ENCODE measurements around the gene TCF7. TPM values are rescaled to one million over a fixed set of nuclear protein-coding genes. Genes with fewer than 3 reads are reported as not detected.

Gene TCF7
- total and polyA plus RNA-seq, 4 donors, result 1.3 to 2.7 (median 2.2) TPM

DNA sequence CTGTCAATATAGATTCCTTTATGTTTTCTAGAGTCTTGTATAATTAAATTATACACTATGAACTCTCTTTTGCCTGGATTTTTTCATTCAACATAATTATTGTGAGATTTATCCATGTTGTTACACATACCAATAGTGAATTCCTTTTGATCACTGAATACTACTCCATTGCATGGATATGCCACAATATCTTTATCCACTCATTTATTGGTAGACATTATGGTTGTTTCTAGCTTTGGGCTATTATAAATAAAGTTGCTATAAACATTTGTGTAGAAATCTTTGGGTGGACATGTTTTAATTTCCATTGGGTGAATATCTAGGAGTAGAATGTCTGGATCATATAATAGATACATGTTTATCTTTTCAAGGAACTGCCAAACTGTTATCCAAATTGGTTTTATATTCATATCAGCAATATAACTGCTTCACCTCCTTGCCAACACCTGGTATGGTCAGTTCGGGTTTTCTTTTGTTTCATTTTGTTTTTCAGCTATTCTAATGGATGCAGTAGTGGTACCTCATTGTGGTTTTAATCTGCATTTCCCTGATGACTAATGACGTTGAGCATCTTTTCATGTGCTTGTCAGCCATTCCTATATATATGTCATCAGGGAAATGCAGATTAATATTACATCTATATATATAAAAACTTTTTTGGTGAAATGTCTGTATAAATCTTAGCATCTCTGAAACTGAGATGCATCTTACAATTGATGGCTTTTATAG, 32.1 kb upstream of the TCF7 start:
- 73% methylated on average over 2 of the region's 2 CpGs for WGBS
- H3K9ac ChIP-seq (ENCODE audit: low read depth in 1 of 2, low read length in 2 of 2), result no peak overlapping the region
- TF ChIP-seq FOXA2 (IDR thresholded peaks at IDR 0.05) (no peak), NR2F2 (IDR thresholded peaks at IDR 0.05) (no peak), HNF4A (conservative IDR thresholded peaks at IDR 0.05) (no peak), RAD21 (IDR thresholded peaks at IDR 0.05) (no peak), FOXA1 (IDR thresholded peaks at IDR 0.05) (no peak), EGR1 (IDR thresholded peaks at IDR 0.05; ENCODE audit: low read depth in 2 of 2) (no peak)
- TF ChIP-seq, protein P1, sequence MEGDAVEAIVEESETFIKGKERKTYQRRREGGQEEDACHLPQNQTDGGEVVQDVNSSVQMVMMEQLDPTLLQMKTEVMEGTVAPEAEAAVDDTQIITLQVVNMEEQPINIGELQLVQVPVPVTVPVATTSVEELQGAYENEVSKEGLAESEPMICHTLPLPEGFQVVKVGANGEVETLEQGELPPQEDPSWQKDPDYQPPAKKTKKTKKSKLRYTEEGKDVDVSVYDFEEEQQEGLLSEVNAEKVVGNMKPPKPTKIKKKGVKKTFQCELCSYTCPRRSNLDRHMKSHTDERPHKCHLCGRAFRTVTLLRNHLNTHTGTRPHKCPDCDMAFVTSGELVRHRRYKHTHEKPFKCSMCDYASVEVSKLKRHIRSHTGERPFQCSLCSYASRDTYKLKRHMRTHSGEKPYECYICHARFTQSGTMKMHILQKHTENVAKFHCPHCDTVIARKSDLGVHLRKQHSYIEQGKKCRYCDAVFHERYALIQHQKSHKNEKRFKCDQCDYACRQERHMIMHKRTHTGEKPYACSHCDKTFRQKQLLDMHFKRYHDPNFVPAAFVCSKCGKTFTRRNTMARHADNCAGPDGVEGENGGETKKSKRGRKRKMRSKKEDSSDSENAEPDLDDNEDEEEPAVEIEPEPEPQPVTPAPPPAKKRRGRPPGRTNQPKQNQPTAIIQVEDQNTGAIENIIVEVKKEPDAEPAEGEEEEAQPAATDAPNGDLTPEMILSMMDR (IDR thresholded peaks at IDR 0.05; ENCODE audit: low read depth, low read length, missing input control), result no peak
- TF ChIP-seq, protein P2, sequence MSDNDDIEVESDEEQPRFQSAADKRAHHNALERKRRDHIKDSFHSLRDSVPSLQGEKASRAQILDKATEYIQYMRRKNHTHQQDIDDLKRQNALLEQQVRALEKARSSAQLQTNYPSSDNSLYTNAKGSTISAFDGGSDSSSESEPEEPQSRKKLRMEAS (IDR thresholded peaks at IDR 0.05), result no peak

DNA sequence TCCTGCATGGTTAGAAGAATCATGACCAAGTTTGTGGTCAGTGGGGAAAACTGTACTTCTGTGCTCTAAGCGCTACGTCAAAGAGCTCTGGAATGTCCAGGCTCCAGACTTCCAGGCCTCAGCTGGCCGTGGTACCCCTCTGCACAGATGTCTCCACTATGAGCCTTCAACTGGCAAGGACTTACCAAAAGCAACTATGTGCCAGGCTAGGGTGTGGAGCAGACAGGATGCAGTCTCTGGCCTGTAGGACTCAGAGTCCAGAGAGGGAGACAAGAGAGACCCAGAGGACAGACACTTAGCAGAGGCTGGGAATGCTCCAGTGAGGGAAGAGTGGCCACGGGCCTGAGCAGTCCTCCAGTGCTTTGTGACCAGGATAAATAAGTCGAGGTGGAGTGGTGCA, 31.0 kb upstream of the TCF7 start:
- no peak overlapping the region for H3K9ac ChIP-seq (ENCODE audit: low read depth in 1 of 2, low read length in 2 of 2)
- WGBS, result 78% methylated on average over 5 of the region's 5 CpGs
- H3K9me3 ChIP-seq (ENCODE audit: control insufficient read depth in 4 of 4, low read length in 3 of 4), result no peaks in the 10 kb centered on the region
- H3K27me3 ChIP-seq (ENCODE audit: control insufficient read depth in 4 of 4, insufficient read depth in 4 of 4, low read length in 3 of 4), result no peaks in the 10 kb centered on the region
- no peak overlapping the region for H3K4me3 ChIP-seq (ENCODE audit: low read depth in 1 of 3, low read length in 3 of 3)
- H3K36me3 ChIP-seq (ENCODE audit: control insufficient read depth in 4 of 4, insufficient read depth in 3 of 4, low read depth in 1 of 4, low read length in 3 of 4), result no peaks in the 10 kb centered on the region
- no peaks in the 10 kb centered on the region for H3K4me1 ChIP-seq (ENCODE audit: control insufficient read depth in 4 of 4, insufficient read depth in 4 of 4, low read length in 3 of 4)
- no peak for TF ChIP-seq FOXA2 (IDR thresholded peaks at IDR 0.05)
- TF ChIP-seq FOXA1 (IDR thresholded peaks at IDR 0.05), result no peak
- TF ChIP-seq EGR1 (IDR thresholded peaks at IDR 0.05; ENCODE audit: low read depth in 2 of 2), result no peak
- TF ChIP-seq, protein P3, sequence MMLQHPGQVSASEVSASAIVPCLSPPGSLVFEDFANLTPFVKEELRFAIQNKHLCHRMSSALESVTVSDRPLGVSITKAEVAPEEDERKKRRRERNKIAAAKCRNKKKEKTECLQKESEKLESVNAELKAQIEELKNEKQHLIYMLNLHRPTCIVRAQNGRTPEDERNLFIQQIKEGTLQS (IDR thresholded peaks at IDR 0.05), result no peak
- TF ChIP-seq HNF4A (conservative IDR thresholded peaks at IDR 0.05), result no peak
- no peak for TF ChIP-seq SP1 (IDR thresholded peaks at IDR 0.05)
- TF ChIP-seq, protein P4, sequence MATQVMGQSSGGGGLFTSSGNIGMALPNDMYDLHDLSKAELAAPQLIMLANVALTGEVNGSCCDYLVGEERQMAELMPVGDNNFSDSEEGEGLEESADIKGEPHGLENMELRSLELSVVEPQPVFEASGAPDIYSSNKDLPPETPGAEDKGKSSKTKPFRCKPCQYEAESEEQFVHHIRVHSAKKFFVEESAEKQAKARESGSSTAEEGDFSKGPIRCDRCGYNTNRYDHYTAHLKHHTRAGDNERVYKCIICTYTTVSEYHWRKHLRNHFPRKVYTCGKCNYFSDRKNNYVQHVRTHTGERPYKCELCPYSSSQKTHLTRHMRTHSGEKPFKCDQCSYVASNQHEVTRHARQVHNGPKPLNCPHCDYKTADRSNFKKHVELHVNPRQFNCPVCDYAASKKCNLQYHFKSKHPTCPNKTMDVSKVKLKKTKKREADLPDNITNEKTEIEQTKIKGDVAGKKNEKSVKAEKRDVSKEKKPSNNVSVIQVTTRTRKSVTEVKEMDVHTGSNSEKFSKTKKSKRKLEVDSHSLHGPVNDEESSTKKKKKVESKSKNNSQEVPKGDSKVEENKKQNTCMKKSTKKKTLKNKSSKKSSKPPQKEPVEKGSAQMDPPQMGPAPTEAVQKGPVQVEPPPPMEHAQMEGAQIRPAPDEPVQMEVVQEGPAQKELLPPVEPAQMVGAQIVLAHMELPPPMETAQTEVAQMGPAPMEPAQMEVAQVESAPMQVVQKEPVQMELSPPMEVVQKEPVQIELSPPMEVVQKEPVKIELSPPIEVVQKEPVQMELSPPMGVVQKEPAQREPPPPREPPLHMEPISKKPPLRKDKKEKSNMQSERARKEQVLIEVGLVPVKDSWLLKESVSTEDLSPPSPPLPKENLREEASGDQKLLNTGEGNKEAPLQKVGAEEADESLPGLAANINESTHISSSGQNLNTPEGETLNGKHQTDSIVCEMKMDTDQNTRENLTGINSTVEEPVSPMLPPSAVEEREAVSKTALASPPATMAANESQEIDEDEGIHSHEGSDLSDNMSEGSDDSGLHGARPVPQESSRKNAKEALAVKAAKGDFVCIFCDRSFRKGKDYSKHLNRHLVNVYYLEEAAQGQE (IDR thresholded peaks at IDR 0.05), result no peak
- no peak for TF ChIP-seq RXRA (IDR thresholded peaks at IDR 0.05)
- TF ChIP-seq RAD21 (IDR thresholded peaks at IDR 0.05), result no peak
- no peak for TF ChIP-seq JUND (IDR thresholded peaks at IDR 0.05)
- TF ChIP-seq, protein P2 (IDR thresholded peaks at IDR 0.05), result no peak
- TF ChIP-seq NR2F2 (IDR thresholded peaks at IDR 0.05), result no peak
- TF ChIP-seq HNF4G (IDR thresholded peaks at IDR 0.05), result no peak
- H3K27ac ChIP-seq (ENCODE audit: low read depth in 1 of 2, low read length in 2 of 2), result no peak overlapping the region
- DNase-seq (ENCODE audit: low spot score), result no peak

More for the DNA sequence above, 32.1 kb upstream of the TCF7 start:
- Histone ChIP-seq H3K27me3 (ENCODE audit: control insufficient read depth in 4 of 4, insufficient read depth in 4 of 4, low read length in 3 of 4) (no peaks in the 10 kb centered on the region), H3K9me3 (ENCODE audit: control insufficient read depth in 4 of 4, low read length in 3 of 4) (no peaks in the 10 kb centered on the region), H3K36me3 (ENCODE audit: control insufficient read depth in 4 of 4, insufficient read depth in 3 of 4, low read depth in 1 of 4, low read length in 3 of 4) (no peaks in the 10 kb centered on the region), H3K27ac (ENCODE audit: low read depth in 1 of 2, low read length in 2 of 2) (no peak overlapping the region), H3K4me3 (ENCODE audit: low read depth in 1 of 3, low read length in 3 of 3) (no peak overlapping the region), H3K4me1 (ENCODE audit: control insufficient read depth in 4 of 4, insufficient read depth in 4 of 4, low read length in 3 of 4) (no peaks in the 10 kb centered on the region)
- no peak for DNase-seq (ENCODE audit: low spot score)

All from liver (tissue), 9 donors.